NCI-H524 treated with DMSO at 0.1 percent for 48 hours (cell line): ENCODE data around the gene GPATCH2L.
A peak's percentile ranks its signal among the peaks of the same experiment; 100 is the strongest.

ENCODE experiments used
- DNase-seq: peaks from one replicate; lab custom pipeline; 2025; lab: John Stamatoyannopoulos, UW

GPATCH2L gene

GRCh38 chr14:76136476-76137110 lies 15.1 kb upstream of the GPATCH2L start:
- DNase-seq = peak; percentile 42

DNA sequence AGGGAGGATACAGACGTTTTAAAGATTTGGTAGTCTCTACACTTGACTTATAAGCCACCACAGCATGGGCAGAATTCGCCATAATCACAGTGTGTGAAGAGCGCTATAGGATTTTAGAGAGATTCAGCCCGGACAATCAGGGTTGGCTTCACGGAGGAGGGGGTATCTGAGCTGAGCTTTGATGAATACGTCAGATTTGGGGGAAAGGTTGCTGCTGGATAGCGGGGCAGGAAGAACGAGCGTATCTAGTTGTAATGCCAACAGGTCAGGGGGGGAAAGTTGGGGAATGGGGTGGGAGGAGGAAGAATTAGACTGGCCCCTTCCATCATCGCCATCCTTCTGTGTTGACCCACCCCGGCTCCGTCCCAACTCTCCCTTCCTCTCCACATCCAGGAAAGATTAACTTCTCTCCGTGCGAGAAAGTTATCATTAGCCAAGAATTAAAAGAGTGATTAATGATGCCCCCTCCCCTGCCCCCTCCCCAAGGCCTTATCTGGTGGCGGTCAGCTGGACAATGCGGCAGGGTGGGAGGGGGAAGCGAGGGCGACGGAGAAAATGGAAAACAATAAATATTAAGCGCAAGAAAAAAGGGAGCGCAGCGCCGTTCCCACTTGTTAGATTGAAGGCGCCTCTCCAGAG lies 13.5 kb upstream of the GPATCH2L start:
- DNase-seq = no peak

GRCh38 chr14:76138758-76139723 lies 12.7 kb upstream of the GPATCH2L start:
- DNase-seq = no peak

DNA sequence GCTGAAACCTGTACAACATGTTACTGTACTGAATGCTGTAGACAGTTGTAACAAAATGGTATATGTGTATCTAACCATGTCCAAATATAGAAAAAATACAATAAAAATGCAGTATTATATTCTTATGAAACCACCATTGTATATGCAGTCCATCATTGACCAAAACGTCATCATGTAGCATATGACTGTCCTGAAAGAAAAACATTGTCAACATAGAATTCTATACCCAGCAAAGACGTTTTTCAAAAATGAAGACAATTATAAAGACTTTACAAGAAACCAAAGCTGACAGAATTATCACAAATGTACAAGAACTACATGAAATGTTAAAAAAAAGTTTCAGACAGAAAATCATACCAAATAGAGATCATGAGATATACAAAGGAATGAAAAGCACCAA lies 8.1 kb upstream of the GPATCH2L start:
- no peak for DNase-seq

- no peak for DNase-seq
Observed at GRCh38 chr14:76146976-76147375, 4.7 kb upstream of the GPATCH2L start.

DNA sequence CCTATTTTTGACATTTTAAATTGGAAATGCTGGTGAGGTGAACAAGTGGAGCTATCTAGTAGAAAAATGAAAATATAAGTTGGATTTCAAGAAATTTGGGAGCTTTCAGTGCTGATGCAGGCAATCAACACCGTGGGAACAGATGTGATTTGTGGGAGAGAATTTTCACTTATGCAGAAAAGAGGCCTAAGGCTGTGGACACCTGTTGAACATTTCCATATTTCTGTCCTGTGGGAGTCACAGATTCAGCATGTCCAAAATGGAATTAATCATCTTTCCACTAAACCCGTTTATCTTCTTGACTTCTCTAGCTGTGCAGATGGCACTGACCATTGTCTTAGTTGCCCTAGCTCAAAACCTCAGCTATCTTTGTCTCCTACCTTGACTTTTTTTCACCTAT lies 2.5 kb upstream of the GPATCH2L start:
- no peak for DNase-seq

GRCh38 chr14:76152333-76152681 lies 585 bp downstream of the GPATCH2L start:
- no peak for DNase-seq

GRCh38 chr14:76153919-76154318 lies 2.2 kb downstream of the GPATCH2L start:
- no peak for DNase-seq

- no peak for DNase-seq
Observed at GRCh38 chr14:76154539-76155126, 2.9 kb downstream of the GPATCH2L start.

DNA sequence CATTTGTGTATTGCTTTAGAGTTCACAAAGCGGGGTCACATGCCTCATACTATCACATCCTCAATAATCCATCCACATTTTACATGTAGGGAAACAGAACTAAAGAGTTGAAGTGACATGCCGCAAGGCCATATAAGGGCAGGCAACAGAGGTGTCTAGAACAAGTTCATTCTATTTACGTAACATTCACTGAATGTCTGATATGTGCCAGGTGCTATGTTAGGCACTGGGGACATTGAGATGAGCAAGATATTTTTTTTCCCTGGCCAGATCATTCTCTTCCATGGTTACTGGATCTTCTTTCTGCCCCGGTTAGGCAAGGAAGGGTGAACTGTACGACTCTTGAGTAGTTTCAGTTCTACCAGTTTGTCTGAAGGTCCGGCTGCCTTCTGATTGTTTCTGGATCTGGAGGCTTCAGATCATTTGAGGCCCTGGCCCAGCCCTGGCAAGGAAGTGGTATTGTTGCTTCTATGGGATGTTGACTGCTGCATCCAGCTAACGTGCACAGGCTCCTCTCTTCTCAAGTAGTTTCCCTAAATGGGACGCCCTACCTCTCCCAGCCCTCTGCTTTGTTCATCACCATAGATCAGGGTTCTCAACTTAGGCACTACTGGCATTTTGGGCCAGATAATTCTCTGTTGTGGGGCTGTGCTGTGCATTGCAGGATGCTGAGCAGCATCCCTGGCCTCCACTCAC lies 12.1 kb downstream of the GPATCH2L start:
- DNase-seq = no peak

DNA sequence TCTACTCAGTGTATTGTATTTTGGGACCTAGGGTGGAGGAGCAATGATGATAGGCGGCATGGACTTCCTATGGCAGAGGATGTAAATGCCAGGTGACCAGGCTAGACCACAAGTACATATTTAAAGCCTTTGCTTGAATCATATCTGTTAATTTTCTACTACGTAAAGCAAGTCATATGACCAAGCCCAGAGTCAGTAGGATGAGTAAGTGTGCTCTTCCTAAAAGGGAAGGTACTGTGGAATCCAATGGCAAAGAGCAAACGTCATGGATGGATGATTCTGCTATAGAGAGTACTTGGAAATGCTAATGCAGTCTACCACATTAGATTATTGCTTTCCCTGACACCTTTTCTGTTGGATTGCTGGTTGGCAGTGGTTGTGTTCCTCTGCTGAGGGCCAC lies 16.8 kb downstream of the GPATCH2L start:
- no peak for DNase-seq

GRCh38 chr14:76169776-76170175 lies 18.1 kb downstream of the GPATCH2L start:
- DNase-seq = no peak

GRCh38 chr14:76174982-76175381 lies 23.3 kb downstream of the GPATCH2L start:
- no peak for DNase-seq

DNA sequence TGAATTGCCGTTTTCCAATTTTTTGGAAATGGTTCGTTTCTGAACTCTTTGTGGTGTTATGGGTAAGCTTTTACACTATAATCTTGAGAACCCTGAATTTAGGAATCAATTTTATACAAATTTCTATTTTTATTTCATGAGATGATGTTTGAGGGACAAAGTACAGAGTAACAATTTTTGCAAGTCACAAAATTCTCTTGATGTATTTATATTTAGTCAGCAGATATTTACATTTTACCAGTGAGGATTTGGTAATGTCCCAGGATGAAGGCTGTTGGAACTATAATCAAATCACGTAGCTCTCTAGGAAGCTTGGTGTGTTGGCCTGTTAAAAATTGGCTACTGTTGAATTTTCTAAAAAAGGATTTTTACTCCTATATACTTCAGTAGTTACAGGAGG lies 24.2 kb downstream of the GPATCH2L start:
- DNase-seq = no peak

DNA sequence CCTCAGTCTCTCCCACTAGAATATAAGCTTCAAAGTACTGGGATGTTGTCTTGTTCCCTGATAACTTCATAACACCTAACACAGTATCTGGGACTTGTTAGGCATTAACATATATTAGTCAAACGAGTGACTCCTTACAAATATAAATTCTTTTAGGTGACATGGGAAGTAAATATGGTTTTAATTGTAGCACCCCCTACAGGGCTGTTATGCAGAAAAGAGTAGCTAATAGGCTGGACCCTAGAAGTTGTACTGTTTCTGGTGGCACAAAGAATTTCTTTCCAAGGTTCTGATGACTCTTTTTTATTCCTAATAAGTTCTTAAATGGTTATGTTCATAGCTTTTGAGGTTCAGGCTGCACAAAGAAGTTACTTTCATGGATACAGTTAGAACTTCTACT lies 29.8 kb downstream of the GPATCH2L start:
- no peak for DNase-seq

GRCh38 chr14:76186308-76187027 lies 34.7 kb downstream of the GPATCH2L start:
- DNase-seq = peak; percentile 77

DNA sequence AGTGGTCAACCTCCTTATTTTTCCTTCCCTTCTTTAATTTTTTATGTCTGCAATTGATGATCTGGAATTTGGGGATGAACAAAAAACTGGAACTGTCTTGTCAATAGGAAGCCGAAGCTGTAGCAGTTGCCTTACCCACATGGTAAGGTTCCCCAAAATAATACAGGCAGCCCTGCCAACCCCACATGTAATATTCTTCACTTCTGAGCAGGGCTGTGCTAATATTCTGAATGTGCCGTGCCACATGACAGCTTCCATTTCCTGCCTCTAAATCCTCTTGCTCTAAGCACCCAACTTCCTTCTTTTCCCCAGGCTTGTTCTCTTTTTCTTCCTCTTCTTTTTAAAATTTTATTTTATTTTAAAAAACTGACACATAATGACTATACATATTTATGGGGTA lies 39.6 kb downstream of the GPATCH2L start:
- DNase-seq = no peak

DNA sequence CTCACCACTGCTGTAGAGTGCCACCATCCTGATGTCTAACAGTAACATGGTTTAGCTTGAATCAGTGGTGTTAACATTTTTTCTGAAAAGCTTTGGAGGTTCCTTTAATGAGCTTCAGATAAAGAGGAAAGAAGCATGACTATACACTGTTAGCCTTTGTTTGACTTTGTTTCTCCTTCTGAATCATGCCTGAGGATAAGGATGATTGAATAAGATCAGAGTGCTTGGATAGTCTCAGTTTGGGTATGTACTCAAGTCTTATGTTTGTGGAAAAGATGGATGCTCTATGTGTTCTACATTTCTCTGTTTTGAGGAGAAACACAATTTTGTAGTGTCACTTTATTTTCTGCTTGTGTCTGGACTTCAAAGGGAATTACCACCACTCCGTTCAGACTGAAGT lies 42.0 kb downstream of the GPATCH2L start:
- no peak for DNase-seq

DNA sequence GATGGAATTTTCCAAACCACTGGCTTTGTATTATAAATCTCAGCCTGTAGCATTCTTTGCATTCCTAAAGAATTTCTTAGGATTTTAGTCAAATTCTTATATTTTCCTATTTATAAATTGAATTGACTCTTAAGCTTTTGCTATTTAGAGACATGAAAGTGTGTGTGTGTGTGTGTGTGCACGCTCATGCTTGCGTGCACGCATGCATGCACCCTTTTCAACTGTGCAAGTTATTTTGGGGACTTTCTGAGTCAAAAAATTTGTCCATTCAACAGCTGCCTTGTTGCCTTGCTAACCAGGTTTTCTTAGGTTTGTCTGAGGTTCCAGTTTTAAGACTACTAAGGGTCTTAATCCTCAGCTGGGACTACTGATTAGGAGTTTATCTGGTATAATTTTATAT lies 42.6 kb downstream of the GPATCH2L start:
- DNase-seq = no peak

DNA sequence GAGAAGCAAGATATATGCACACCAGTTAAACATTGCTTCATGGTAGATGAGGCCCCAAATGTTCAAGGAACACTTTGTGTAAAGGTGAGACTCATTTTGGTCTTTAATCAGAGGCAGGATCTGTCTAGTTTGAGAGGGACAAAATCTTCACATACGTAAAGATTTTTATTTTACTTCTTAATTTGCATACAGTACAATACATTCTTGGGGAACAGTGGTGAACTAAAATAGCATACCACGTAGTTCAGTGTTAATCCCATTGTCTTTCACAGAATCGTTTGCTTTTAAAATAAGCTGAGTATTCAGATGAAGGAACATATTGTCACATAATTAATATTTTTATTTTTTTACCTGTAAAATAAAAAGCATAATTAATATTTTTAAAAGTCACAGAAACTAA lies 43.3 kb downstream of the GPATCH2L start:
- no peak for DNase-seq

- no peak for DNase-seq
Observed at GRCh38 chr14:76196980-76197695, 45.4 kb downstream of the GPATCH2L start.
